SK-N-SH treated with all-trans-retinoic acid at 6 μM for 48 hours (cell line): ENCODE measurements around the gene RPS23.

ENCODE experiments used
- ATAC-seq: fragments of 200-7000 bp; cut with Tn5 transposase; 3 replicates; pipeline ENCODE4 v1.9.1; 2020; ENCODE audit warnings: mild to moderate bottlenecking, moderate library complexity
- ARNTL ChIP-seq: fragments of 450-650 bp; formaldehyde crosslinking; IDR thresholded peaks from 2 replicates; pipeline ENCODE4 v1.5.0; 2020; ENCODE audit warnings: low read depth, mild to moderate bottlenecking, moderate library complexity, borderline replicate concordance
- BACH2 ChIP-seq: fragments of 250-450 bp; sonication (Bioruptor Pico); IDR thresholded peaks from 2 replicates; pipeline ENCODE4 v1.9.0; 2021; ENCODE audit warnings: mild to moderate bottlenecking, borderline replicate concordance
- CREB5 ChIP-seq: fragments of 250-450 bp; sonication (Bioruptor Pico); IDR thresholded peaks from 2 replicates; pipeline ENCODE4 v1.5.1; 2020; ENCODE audit warnings: low read depth, mild to moderate bottlenecking, moderate library complexity
- CSRNP3 ChIP-seq: fragments of 250-450 bp; sonication (Bioruptor Pico); IDR thresholded peaks from 2 replicates; pipeline ENCODE4 v1.5.1; 2021; ENCODE audit warnings: mild to moderate bottlenecking, moderate library complexity
- GLIS3 ChIP-seq: fragments of 250-450 bp; sonication (Bioruptor Pico); IDR thresholded peaks from 2 replicates; pipeline ENCODE4 v1.5.0; 2020; ENCODE audit warnings: mild to moderate bottlenecking, moderate library complexity
- ISL1 ChIP-seq: fragments of 250-450 bp; sonication (Bioruptor Pico); IDR thresholded peaks from 2 replicates; pipeline ENCODE4 v2.1.2; 2022; ENCODE audit warnings: mild to moderate bottlenecking, moderate library complexity
- OSR1 ChIP-seq: fragments of 250-450 bp; sonication (Bioruptor Pico); IDR thresholded peaks from 2 replicates; pipeline ENCODE4 v1.8.0; 2022; ENCODE audit warnings: moderate library complexity, mild to moderate bottlenecking, inconsistent platforms
- PATZ1 ChIP-seq: fragments of 250-450 bp; sonication (Bioruptor Pico); IDR thresholded peaks from 2 replicates; pipeline ENCODE4 v1.8.0; 2020; ENCODE audit warnings: mild to moderate bottlenecking, moderate library complexity, borderline replicate concordance
- POU6F1 ChIP-seq: fragments of 250-450 bp; sonication (Bioruptor Pico); IDR thresholded peaks from 2 replicates; pipeline ENCODE4 v1.8.0; 2021; ENCODE audit warnings: low read depth, mild to moderate bottlenecking, moderate library complexity, borderline replicate concordance
- PPARA ChIP-seq: fragments of 250-450 bp; sonication (Bioruptor Pico); IDR thresholded peaks from 2 replicates; pipeline ENCODE4 v1.5.0; 2020; ENCODE audit warnings: mild to moderate bottlenecking, borderline replicate concordance
- RARB ChIP-seq: fragments of 250-450 bp; sonication (Bioruptor Pico); IDR thresholded peaks from 2 replicates; pipeline ENCODE4 v1.8.0; 2021; ENCODE audit warnings: mild to moderate bottlenecking, moderate library complexity
- SNAI2 ChIP-seq: fragments of 250-450 bp; sonication (Bioruptor Pico); IDR thresholded peaks from 2 replicates; pipeline ENCODE4 v1.5.0; 2020; ENCODE audit warnings: mild to moderate bottlenecking, moderate library complexity
- TCF4 ChIP-seq: fragments of 250-450 bp; sonication (Bioruptor Pico); IDR thresholded peaks from 2 replicates; pipeline ENCODE4 v1.8.0; 2021; ENCODE audit warnings: mild to moderate bottlenecking, moderate library complexity, borderline replicate concordance
- ZFP3 ChIP-seq: fragments of 250-450 bp; sonication (Bioruptor Pico); IDR thresholded peaks from 2 replicates; pipeline ENCODE4 v1.5.0; 2020; ENCODE audit warnings: mild to moderate bottlenecking, moderate library complexity
- ZFP30 ChIP-seq: fragments of 450-650 bp; formaldehyde crosslinking; IDR thresholded peaks from 2 replicates; pipeline ENCODE4 v1.5.0; 2022; ENCODE audit warnings: mild to moderate bottlenecking, moderate library complexity
- ZNF565 ChIP-seq: fragments of 450-650 bp; formaldehyde crosslinking; conservative IDR thresholded peaks from 2 replicates; pipeline ENCODE4 v1.5.0; 2020; ENCODE audit warnings: low read depth, mild to moderate bottlenecking, moderate library complexity
- ZNF70 ChIP-seq: fragments of 450-650 bp; formaldehyde crosslinking; IDR thresholded peaks from 2 replicates; pipeline ENCODE4 v1.5.0; 2020; ENCODE audit warnings: mild to moderate bottlenecking, moderate library complexity
- ZNF8 ChIP-seq: fragments of 450-650 bp; formaldehyde crosslinking; IDR thresholded peaks from 2 replicates; pipeline ENCODE4 v1.5.0; 2020; ENCODE audit warnings: mild to moderate bottlenecking, moderate library complexity

Gene RPS23

GRCh38 chr5:82225525-82226172 lies 52.5 kb downstream of the RPS23 start:
- peak; percentile 99 for ATAC-seq

More at GRCh38 chr5:82225525-82226172, 52.5 kb downstream of the RPS23 start:
- TF ChIP-seq ZNF8 (CRISPR knock-in tag) (no peak), ZNF70 (no peak), ZNF565 (no peak), SNAI2 (CRISPR knock-in tag) (no peak), RARB (CRISPR knock-in tag) (no peak), GLIS3 (CRISPR knock-in tag) (no peak), POU6F1 (CRISPR knock-in tag) (no peak), TCF4 (no peak), ISL1 (CRISPR knock-in tag) (no peak), PATZ1 (CRISPR knock-in tag) (no peak), ARNTL (CRISPR knock-in tag) (no peak), CSRNP3 (no peak), OSR1 (CRISPR knock-in tag) (no peak), ZFP30 (CRISPR knock-in tag) (no peak), ZFP3 (no peak), CREB5 (no peak), PPARA (CRISPR knock-in tag) (no peak), BACH2 (CRISPR knock-in tag) (no peak)
